Stimulated activated CD8-positive, alpha-beta memory T cell treated with anti-CD3 and anti-CD28 coated beads, Interleukin-2, amount 100 ng/mL, for 48 hours (primary cell): Measurements from ENCODE around the gene PEAK1.
A peak's percentile ranks its signal among the peaks of the same experiment; 100 is the strongest.

Experiments
- DNase-seq, 2 donors: peaks; one replicate each; pipeline ENCODE4 v3.0.0-alpha.2; 2020; ENCODE audit warnings: low read depth in 2 of 2

PEAK1 gene, protein sequence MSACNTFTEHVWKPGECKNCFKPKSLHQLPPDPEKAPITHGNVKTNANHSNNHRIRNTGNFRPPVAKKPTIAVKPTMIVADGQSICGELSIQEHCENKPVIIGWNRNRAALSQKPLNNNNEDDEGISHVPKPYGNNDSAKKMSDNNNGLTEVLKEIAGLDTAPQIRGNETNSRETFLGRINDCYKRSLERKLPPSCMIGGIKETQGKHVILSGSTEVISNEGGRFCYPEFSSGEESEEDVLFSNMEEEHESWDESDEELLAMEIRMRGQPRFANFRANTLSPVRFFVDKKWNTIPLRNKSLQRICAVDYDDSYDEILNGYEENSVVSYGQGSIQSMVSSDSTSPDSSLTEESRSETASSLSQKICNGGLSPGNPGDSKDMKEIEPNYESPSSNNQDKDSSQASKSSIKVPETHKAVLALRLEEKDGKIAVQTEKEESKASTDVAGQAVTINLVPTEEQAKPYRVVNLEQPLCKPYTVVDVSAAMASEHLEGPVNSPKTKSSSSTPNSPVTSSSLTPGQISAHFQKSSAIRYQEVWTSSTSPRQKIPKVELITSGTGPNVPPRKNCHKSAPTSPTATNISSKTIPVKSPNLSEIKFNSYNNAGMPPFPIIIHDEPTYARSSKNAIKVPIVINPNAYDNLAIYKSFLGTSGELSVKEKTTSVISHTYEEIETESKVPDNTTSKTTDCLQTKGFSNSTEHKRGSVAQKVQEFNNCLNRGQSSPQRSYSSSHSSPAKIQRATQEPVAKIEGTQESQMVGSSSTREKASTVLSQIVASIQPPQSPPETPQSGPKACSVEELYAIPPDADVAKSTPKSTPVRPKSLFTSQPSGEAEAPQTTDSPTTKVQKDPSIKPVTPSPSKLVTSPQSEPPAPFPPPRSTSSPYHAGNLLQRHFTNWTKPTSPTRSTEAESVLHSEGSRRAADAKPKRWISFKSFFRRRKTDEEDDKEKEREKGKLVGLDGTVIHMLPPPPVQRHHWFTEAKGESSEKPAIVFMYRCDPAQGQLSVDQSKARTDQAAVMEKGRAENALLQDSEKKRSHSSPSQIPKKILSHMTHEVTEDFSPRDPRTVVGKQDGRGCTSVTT (N-terminal part only)

DNA sequence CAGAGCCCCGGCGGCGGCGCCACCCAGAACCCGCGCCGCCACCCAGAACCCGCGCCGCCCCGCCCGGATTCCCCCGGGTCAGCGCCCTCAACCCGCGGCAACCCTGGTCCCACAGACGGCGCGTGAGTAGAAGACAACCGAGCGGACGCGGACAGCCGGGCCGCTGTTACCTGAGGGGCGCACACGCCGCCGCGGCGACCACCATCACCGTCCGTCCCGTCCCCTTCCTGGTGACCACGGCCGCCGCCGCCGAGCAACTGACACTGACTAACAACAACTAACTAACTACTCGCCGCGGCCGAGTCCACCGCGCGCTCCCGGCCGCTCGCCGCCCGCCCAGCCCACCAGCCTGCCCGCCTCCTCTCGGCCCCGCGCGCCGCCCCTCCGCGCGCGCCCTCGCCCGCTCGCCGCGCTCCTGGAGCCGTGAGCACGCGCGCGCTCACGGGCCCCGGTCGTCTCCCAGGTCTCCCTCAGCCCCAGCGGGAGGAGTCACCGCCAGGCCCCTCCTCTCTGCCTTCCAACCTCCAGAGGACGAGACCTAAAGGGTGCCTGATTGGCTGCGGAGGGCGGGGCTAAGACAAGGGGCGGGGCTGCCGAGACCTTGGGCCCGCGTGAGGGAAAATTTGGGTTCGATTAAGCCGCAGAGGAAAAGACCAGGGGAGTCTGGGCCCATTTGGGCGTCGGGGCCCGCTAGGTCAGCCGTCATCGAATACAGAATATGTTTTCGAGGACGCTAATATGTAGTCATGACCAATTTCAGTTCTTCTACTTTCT, at the start of gene PEAK1:
Gene PEAK1 (minus strand): TSS at position 269 of the 774 bp plus-strand sequence. CDS start 238,178 bp downstream, outside the sequence.
- DNase-seq = peak; percentile 99

DNA sequence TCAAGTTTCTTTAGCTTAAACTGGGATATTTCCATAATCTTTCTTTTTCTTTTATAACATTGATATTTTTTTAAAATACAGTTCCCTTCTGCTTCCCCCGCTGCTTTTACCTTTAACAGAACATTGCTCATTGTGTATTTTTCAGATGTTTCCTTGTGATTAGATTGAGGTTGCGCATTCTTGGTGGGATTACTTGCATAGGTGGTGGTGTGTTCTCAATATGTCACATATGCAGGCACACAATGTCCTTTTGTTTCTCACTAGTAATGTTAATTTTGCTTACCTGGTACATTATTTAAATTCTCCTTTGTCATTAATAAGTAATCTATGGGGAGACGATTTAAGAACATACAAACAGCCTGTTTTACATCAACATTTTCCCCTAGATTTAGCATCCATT, 49.0 kb upstream of the PEAK1 start:
- DNase-seq = no peak

DNA sequence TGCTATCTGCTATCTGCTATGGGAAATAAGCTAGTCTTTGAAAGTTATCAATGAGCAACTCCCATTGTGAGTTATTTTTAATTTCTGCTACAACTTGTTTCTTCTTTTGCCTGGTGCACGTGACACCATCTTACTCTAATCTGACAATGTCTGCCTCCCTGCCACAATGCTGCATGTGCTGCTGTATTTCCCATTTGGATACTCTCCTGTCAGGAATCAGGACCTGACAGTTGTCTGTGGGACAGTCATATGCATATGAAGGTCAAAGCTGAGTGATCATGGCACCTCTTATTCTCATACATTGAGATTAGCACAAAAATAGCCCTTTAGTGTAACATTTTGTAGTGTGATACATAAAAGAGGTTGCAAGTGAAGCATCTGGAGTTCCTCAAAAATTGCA, 46.6 kb upstream of the PEAK1 start:
- no peak for DNase-seq

DNA sequence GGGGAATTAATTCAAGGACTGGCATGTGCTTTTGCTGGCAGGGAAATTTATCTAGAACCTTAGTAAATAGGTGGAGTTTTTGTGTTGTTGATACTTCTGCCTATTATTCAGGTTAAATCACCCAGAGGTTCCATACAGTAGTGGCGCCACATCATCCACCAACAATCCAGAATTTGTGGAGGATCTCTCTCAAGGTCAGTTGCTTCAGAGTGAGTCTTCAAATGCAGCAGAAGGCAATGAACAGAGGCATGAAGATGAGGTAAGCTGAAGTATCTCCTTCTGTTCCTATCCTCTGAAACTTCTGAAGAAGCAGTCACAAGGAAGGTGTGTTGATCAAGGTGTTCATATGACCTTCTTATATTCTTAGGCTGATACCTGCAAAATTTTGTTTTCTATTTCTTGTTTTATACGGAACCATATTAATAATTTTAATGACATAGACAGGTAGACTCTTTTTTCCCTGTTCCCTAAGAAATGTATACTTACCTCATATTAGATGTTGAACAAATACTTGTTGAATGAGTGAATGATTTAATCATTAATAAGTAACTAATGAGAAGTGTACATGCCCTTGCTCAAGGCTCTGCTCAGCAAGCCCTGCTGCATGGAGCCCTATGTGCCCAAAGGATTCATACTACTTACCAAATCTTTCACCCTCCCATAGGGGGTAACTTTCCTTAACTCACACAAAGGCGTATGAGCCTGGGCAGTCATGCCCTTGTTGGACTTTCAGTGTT, 44.4 kb upstream of the PEAK1 start:
- DNase-seq = no peak

DNA sequence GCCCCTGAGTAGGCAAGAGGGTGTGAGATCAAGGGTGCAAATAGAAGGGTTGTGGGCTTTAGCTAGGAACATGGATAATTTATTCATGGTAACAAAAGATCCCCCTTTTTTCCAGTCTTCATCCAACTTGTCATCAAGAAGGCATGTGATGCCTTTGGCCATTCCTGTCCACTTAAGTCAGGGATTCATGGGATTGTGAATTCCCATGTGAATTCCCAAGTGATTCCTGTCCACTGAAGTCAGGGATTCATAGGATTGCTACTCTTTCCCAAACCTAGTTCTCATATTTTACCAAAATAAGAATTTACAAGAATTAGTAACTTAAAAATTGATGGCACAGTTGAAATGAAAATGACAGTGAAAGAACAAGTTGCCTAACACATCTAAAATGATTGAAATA, 41.6 kb upstream of the PEAK1 start:
- no peak for DNase-seq

DNA sequence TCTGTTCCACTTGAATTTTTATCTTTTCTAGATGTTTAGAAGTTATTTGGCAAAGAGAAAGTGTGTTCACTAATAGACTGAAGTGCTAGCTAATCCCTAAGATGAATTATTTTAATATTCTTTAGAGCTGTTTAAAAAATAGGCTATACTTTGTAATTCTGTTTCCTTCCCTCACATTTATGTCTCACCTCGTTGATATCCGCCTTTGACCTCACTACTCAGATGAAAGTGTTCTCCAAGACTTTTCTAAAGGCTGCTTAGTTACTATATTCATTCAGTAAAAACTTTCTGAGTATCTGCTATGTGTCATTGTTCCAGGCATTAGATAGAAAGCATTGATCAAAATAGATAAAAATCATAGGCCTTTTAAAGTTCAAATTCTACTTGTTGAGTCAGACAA, 39.1 kb upstream of the PEAK1 start:
- DNase-seq = no peak

DNA sequence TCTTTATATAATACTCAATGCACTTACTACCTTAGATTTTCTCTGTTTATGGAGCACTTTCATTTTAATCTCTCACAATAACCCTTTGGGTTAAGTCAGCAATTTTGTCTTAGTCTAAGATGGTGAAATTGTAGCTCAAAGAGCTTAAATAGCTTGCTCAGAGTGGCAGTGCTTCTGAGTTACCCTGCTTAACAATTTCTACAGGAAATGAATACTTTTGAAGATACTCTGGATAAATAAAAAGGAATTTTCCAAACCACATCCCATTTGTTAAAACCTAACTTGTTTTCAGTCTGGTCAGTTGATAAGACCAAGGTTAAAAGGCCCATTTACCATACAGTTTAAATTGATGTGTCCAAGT, 38.0 kb upstream of the PEAK1 start:
- DNase-seq = no peak

DNA sequence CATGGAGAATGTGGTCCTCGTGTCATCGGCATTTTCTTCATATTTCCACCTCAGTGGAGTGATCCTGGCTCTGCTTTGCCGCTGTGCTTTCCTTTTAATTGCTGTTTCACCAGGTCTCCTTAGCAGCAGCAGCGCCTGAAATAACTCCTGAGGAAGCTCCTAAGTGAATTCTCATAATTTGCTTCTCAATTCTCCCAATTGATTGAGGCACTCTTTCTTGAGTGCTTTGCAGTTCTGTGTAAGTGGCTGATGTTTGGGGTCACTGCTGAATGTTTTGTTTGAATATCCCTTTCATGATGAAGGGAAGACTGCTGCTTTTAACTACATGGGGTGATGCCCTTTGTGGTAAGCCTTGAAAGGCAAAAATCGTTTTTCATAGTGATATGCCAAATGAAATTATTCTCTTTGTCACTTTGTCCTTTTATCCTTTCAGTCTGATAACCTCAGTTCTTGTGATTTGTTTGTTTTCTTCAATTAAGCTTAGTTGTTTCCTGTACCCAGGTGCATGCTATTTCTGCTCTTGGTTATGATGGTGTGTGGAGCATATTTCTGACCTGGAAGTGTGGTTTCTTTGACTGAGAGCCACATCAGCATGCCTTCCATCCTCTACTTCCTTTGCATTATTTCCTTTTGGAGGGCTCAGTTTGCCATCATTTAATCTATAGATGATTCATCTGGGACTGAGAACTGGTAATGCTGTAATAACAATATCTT, 37.4 kb upstream of the PEAK1 start:
- no peak for DNase-seq

DNA sequence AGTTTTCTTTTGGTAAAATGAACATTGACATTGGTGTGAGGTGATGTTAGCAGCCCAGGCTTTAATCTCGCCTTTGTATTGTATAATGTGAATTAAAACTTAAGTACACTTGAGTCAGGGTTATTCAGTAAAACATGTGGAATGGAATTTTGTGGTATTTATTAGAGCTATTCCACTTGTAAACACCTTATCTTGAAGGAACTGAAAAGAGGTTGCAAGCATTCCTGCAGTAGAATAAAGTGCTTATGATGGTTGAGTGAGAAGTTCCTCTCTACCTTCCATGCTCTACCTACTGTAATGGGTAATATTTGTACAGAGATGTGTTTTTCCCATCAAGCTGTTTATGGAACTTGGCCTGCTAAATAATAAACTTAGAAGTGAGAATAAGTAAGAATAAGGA, 36.8 kb upstream of the PEAK1 start:
- DNase-seq = no peak

DNA sequence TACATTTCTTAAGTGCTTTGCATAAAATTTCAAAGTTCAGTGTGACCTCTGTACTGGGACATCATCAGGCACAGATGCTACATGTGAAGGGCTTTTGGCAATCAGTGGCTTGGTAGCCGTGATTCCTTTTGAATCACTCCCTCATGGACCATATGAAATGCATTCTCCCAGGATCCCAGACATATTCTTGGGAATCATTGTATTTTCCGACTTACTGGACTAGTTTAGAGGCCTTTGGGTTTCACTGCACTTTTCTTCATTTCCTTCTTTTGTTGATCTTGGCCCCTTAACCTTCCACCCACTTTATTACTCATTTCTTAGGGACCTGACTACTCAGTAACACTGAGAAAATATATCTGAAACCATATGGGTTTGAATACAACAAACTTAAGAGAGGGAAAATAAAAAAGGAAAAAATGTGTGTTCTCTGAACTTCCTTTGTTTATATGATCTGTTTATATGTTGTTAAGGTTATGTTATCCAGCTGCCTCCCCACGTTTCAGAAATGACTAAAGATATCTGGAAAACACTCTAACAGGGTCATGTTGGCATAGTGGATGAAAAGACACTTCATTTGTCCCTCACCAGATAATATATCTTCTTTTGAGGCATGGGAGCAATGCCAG, 35.9 kb upstream of the PEAK1 start:
- no peak for DNase-seq

DNA sequence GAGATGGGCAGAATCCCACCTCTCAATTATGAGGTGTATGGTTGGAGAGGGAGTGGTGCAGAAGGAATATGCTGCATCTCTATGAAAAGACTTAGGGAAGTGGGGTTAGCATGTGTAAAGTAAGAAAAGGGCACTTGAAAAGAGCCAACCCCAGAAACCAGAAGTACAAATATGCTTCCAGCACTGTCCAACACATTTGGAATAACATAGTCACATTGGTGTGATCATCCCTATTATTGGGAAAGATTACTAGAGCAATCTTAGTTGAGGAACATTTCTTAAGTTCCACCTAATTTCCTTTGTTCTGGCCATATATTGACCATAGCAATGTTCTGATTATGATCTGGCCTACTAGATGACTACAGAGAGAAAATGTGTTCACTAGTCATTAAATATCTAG, 35.0 kb upstream of the PEAK1 start:
- DNase-seq = no peak

DNA sequence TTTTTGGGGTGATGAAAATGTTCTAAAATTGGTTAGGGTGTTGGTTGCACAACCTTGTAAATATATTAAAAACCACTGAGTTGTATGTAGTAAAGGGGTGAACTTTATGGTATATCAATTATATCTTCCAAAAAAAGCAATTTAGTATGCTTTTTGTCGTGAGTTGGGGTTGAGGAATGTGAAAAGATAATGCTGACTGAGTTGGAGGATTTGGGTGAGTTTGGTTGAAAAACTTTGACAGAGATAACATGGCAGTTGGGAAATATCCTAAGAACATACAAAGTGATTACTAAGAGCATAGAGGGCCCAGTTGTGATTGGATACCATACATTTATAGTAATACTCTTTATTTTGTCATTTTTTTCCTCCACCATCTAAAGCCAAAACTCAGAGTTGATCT, 34.4 kb upstream of the PEAK1 start:
- DNase-seq = no peak

DNA sequence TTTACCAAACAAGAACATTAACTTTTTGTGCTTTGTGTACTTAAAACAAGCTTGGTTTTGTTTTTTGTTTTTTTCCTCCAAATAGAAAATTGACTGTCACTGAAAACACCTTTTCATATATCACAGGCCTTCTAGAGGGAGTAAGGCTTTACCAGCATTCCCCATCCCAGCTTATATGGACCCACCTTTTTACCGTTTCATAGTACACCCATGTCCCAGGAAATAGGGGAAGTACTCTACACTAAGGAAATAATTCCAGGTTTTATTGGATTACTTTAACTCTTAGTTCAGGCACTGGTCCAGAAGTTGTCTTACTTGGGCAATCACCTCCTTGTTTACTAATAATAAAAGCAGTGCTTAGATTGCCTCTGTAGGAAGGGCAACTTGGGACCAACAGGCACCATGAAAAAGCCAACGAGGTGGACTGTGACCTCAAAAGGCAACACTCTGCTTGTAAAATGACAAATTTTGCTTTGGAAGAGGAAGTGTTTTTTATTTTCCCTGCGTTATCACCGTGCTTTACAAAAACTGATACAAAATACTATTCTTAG, 27.0 kb upstream of the PEAK1 start:
- DNase-seq = no peak

DNA sequence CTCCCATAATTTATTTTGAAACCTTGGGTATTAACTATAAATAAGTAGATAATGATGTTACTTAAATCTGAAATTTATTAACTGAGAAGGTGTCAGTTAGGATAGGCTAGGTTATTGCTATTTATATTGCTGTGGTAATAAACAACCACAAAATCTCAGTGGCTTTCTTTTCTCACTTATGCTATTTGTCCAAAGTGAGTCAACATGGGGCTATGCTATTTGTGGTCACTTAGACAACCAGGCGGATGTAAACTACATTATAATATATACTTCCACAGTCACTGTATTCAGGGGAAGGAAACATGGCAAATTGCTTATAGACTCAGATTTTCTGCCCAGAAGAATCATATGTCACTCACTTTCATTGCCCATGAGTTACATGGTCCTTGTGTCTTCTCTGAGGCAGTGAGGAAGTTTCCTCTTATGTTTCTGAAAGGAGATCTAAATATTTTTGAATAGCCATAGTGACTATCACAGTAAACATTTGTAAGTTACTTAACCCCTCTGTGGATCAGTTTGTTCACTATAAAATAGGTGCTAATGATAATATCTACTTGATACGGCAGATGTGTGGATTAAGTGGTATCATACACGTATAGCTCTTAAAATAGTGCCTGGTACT, 20.6 kb upstream of the PEAK1 start:
- no peak for DNase-seq

DNA sequence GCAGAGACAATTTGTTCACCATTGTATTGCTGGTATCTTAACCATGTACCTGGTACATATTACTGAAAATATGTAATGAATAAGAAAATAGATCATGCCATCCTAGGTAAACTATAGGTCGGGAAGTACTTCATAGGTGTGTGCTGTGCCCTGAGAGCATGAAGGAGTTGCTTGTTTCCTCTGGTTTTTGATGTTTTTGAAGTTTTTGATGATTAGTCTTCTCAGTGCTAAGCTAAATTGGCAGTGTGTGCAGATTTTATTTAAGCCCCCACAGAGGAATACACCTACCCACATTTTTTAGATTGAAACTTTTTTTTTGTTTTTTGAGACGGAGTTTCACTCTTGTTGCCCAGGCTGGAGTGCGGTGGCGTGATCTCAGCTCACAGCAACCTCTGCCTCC, 17.4 kb upstream of the PEAK1 start:
- no peak for DNase-seq

DNA sequence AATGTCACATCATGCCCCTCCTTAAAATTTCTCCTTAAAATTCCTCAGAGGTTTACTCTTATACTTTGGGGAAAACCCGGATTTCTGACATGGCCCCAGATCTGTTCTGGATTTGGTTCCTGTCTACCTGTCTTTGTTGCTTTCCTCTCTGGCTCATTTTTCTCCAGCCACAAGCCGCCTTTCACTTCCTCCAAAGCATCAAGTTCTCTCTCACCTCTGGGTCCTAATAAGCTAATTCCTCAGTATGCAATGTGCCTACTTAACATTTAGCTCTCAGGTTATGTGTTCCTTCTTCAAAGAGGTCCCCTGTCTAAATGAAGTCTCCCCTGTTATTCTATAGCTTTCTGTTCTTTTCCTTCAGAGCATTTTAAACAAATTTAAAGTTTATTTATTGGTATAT, 16.9 kb upstream of the PEAK1 start:
- no peak for DNase-seq

DNA sequence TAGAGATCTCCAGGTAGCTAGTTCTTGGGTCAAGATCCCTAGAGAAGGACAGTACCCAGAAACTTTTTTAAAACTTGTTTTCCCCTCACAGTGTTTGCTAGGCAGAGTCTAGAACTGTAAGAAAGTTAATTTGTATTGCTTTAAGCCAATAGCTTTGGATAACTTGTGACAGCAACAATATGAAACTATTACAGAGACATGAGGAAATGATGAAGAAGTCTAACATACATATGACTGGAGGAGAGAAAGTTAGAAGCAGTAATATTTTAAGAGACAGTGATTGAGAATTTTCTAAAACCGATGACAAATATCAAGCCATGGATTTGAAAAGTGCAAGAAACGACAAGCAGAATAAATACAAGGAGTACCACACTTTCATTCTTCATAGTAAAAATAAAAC, 10.7 kb upstream of the PEAK1 start:
- DNase-seq = no peak

DNA sequence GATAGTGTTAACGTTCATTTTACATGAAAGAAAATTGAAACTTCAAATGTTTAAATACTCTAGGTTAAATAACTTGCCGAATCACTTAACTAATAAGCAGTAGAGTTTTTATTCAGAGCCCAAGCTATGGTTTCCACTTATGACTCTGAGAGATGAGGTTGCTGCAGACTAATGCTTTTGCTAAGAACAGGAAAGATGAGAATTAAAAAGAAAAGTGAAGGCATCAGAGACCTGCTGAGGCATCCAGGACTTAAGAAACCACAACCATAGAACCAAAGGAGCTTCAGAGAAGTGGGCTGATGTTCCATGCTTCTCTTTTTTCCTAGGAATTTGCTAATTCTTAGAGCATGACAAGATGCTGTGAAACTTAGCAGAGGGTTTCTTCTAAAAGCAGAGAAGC, 10.3 kb upstream of the PEAK1 start:
- no peak for DNase-seq

DNA sequence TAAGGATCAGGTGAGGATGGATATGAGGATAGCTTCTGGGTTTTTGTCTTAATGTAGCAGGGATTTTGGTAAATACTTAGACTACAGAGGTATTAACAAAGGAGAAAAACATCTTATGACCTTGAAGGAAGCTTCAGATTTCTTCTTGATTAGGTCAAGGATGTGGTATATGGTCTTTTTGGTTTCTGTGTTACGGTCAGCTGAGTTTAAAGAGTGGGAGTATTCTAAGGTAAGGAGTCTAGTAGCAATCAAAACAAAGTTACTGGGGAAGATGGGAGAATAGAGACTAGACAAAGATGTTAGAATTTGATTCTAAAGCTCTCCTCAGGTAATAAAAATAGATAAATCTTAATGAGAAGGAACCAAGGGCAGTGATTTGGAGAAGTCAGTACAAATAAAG, 7.0 kb upstream of the PEAK1 start:
- no peak for DNase-seq
